ENCODE measurements around the gene NRDE2. TPM values are rescaled to one million over a fixed set of nuclear protein-coding genes. Genes with fewer than 3 reads are reported as not detected.

NRDE2 gene
- total RNA-seq, 2 experiments from 2014 or later: 12.3 to 16.6 TPM

GRCh38 chr14:90263748-90264449, 67.8 kb downstream of the NRDE2 start:
- Histone ChIP-seq H4K20me1 (ENCODE audit: insufficient read depth, low read length) (no peaks in the 10 kb centered on the region), H3K9me2 (ENCODE audit: insufficient read depth, low read length) (no peaks in the 10 kb centered on the region), H3K27ac (ENCODE audit: low read depth, low read length, poor library complexity, severe bottlenecking) (peak overlapping the region; percentile 30), H3K4me3 (ENCODE audit: low read depth, low read length, poor library complexity, severe bottlenecking) (no peak overlapping the region), H3K36me3 (ENCODE audit: insufficient read depth, low read length) (peaks cover 95% of the 10 kb centered on the region), H3K79me2 (ENCODE audit: insufficient read depth, low read depth, low read length) (peaks cover 2% of the 10 kb centered on the region; the same call in 1 of the 2 replicates), H3K4me2 (ENCODE audit: low read length) (no peak overlapping the region), H2AFZ (ENCODE audit: low read length) (no peak overlapping the region), H3K4me1 (ENCODE audit: insufficient read depth, low read length, poor library complexity, severe bottlenecking) (peaks cover 9% of the 10 kb centered on the region), H3K9me3 (ENCODE audit: low read length) (no peaks in the 10 kb centered on the region)
- ChIA-PET POLR2A (interaction anchor here (1.1 kb wide), 1 partner anchor 28 kb away, joined by 4 read pairs; no protein-coding TSS in a partner anchor), CTCF (ENCODE audit: unreplicated experiment) (no interaction called here)
- no TSS peak for BruUV-seq (replicated peaks)
- intact Hi-C loops (cut with micrococcal nuclease; ENCODE audit: unreplicated experiment): no loop called here
- TF ChIP-seq CTCF (conservative IDR thresholded peaks at IDR 0.05; ENCODE audit: low read length) (no peak), EZH2phosphoT487 (IDR thresholded peaks at IDR 0.05; ENCODE audit: borderline replicate concordance, low read depth, low read length) (no peak)
- no peak for DNase-seq (ENCODE audit: low spot score)

DNA sequence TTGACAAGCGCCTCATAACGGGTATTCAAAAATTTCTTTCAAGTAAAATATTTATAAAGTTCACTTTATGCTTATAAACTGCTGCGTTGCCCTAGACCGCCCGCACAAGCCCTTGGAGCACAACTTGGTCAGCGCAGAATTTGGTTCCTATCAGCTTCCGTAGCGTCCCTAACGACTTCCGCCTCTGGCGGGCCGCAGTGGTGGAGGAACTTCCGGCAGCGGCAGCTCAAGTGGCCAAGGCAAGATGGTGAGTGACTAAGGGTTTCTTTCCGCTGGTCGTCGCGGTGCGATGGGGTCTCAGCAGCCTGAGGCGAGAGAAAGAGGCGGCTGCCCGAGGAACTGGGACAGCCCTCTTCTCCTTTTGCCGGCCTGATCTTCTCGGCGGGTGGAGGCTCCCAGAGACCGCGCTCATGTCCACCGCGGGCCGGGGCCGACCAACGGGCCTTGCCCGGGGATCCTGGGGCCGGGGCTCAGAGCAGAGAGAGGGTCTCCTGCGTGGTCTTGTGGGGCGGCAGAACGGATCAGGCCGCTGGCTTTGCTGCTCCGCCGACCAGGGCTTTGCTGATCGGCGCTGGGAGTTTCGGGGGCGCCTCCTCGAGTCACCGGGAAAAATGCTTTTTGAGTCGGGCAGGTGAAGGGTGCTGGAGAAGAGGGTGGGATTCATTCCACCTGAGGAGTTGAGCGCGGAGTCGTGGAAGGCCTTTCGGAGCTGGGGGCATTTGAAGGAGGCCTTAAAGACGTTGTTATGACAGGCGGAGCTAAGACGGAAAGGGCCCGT, 75.2 kb downstream of the NRDE2 start, which contains the start of gene PSMC1:
Gene PSMC1 (plus strand): TSS at position 200 of the 778 bp plus-strand sequence. CDS start 45 bp downstream, at position 245.
- Histone ChIP-seq H3K27ac (ENCODE audit: low read depth, low read length, poor library complexity, severe bottlenecking) (peak within 1 kb of the TSS; percentile 53), H2AFZ (ENCODE audit: low read length) (peak within 1 kb of the TSS; percentile 99), H3K79me2 (ENCODE audit: insufficient read depth, low read depth, low read length) (peaks cover 36% of the 10 kb centered on the region), H3K4me3 (ENCODE audit: low read depth, low read length, poor library complexity, severe bottlenecking) (peak within 1 kb of the TSS; percentile 90), H3K9me3 (ENCODE audit: low read length) (peaks cover 8% of the 10 kb centered on the region; the same call in 1 of the 2 replicates), H3K4me1 (ENCODE audit: insufficient read depth, low read length, poor library complexity, severe bottlenecking) (peaks cover 28% of the 10 kb centered on the region), H3K4me2 (ENCODE audit: low read length) (peak within 1 kb of the TSS; percentile 82), H4K20me1 (ENCODE audit: insufficient read depth, low read length) (0 out of 2 replicates have a peak, but pooled peaks cover 5% of the 10 kb centered on the region), H3K9me2 (ENCODE audit: insufficient read depth, low read length) (no peaks in the 10 kb centered on the region), H3K36me3 (ENCODE audit: insufficient read depth, low read length) (peaks cover 37% of the 10 kb centered on the region)
- ChIA-PET CTCF (ENCODE audit: unreplicated experiment) (interaction anchor here (1.4 kb wide), 1 partner anchor 318 kb away, joined by 3 read pairs; no protein-coding TSS in a partner anchor), POLR2A (interaction anchor here (1.0 to 3.0 kb wide), 4 partner anchors 10 to 126 kb away, joined by 3 to 9 read pairs (median 3); no protein-coding TSS in a partner anchor)
- BruUV-seq (replicated peaks): TSS peak; percentile 58
- peak; percentile 94 for DNase-seq (ENCODE audit: low spot score)
- intact Hi-C loops (cut with micrococcal nuclease; ENCODE audit: unreplicated experiment): loop anchor here (5.0 kb wide), 2 partner anchors 76 to 141 kb away; partner anchors contain the start of genes CALM1 and NRDE2
- TF ChIP-seq CTCF (conservative IDR thresholded peaks at IDR 0.05; ENCODE audit: low read length) (no peak), EZH2phosphoT487 (IDR thresholded peaks at IDR 0.05; ENCODE audit: borderline replicate concordance, low read depth, low read length) (no peak)
